Psoas muscle (tissue), 8 donors: ENCODE data around the gene C22orf31. TPM values are rescaled to one million over a fixed set of nuclear protein-coding genes. Genes with fewer than 3 reads are reported as not detected.
A peak's percentile ranks its signal among the peaks of the same experiment; 100 is the strongest.

Source experiments
- ATAC-seq, 4 donors: fragments of 200-7000 bp; cut with Tn5 transposase; one replicate each; pipeline ENCODE4 v1.9.1; 2020; ENCODE audit warnings: moderate library complexity in 3 of 4, mild to moderate bottlenecking in 2 of 4
- DNase-seq, 2 donors: peaks; one replicate each; pipeline ENCODE4 v3.0.0-alpha.2; 2020
- H3K27ac ChIP-seq: fragments of 200-600 bp; one replicate; pipeline ENCODE4 v1.8.0; 2022
- H3K27me3 ChIP-seq, 3 donors: fragments of 200-600 bp in 1 of 3; one replicate each; pipeline versions ENCODE4 v1.6.1 to v1.8.0; 2013 to 2022; ENCODE audit warnings: low read length in 2 of 3, mild to moderate bottlenecking in 2 of 3, moderate library complexity in 1 of 3; ENCODE audit not compliant: insufficient read depth in 3 of 3
- H3K36me3 ChIP-seq, 2 donors: fragments of 200-600 bp in 1 of 2; one replicate each; pipeline versions ENCODE4 v1.6.1 to v1.8.0; 2013 to 2022; ENCODE audit warnings: low read depth in 1 of 2, mild to moderate bottlenecking in 1 of 2, moderate library complexity in 1 of 2; ENCODE audit not compliant: insufficient read depth in 1 of 2
- H3K4me1 ChIP-seq: fragments of 200-600 bp; one replicate; pipeline ENCODE4 v1.8.0; 2022
- H3K4me3 ChIP-seq: fragments of 200-600 bp; one replicate; pipeline ENCODE4 v1.8.0; 2022; ENCODE audit warnings: mild to moderate bottlenecking
- H3K9me3 ChIP-seq: fragments of 200-600 bp; one replicate; pipeline ENCODE4 v1.8.0; 2022
- WGBS, 3 donors: extraction: QIAGEN DNeasy Blood & Tissue Kit; methylation state at CpG; one replicate each; pipeline versions ENCODE4 v1.1.6 to v1.1.7; 2013; 5-methylcytosine and 5-hydroxymethylcytosine counted together
- intact Hi-C, 2 donors: fragments of 100-400 bp; cut with DNase I; formaldehyde crosslinking; loops; one replicate each; pipeline versions ENCODE4 v1.11.0 to v1.14.2; 2022
- polyA plus RNA-seq, 3 donors: library from polyadenylated mRNA; stranded (reverse); fragments of 200-250 nt; gene quantifications; one replicate each; pipeline ENCODE4 v1.2.3, GENCODE V29; 2013
- total RNA-seq, 4 donors: library from RNA; stranded (reverse); fragmentation: NEBNext Ultra II Directional in 2 of 4; extraction: Animal tissue kit (Norgen Biotek cat#: 25700) in 2 of 4; gene quantifications; one replicate each; pipeline versions ENCODE4 v1.2.1 to v1.2.4, GENCODE V29; 2021 to 2023
- TF ChIP-seq, protein P1 (sequence below): fragments of 200-600 bp; IDR thresholded peaks from one replicate; pipeline ENCODE4 v1.8.0; 2022; ENCODE audit warnings: antibody characterized with exemption
- donor health status: healthy with polysubstance abuse.
- donor health status: DM: no; HTN: no; CAD: no; lungs with moderate emphysema.
- donor health status: Bipolar disorder and iron deficiency.
- donor health status: healthy.
- donor health status: DM: yes; HTN: yes; CAD: no.
- donor health status: DM: no; HTN: no; CAD: no.
- donor health status: DM: no; HTN: no; CAD: no.
- donor health status: DM: yes; HTN: yes; CAD: no.

C22orf31 gene
- total and polyA plus RNA-seq, 7 donors: not detected

DNA sequence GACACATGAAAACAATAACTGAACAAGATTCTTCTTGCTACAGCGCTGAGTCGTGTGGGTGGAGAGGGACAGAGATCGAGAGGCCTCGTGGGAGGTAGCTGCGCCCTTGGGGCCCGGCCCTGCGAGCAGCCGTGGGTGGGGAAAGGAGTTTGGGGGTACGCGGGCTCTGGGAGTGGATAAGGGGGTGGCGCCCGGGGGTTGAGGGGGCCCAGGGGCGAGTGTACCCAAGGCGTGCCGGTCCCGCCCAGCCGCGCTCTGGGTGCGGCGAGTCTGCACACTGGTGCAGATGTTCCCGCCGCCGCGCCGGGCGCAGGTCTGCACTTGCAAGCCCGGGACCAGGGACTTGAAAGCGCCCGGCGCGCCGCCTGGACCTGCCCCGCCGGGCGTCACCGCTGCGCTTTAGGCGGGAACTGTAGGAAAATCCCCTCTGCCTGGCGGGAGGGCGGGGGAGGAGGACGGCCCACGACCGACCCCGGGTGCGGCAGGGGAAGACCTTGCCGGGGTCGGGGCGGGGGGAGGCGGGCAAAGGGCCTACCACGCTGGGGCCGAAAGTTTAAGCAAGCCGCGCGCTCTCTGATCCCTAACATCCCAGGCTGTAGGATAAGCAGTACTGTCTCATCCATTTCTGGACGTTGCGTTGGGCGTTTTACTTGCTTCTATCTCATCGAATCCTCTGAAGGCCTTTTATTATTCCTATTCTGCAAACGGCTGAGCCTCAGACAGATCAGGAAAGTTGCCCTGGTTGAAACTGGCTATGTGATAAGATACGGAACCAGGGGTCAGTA is 9.8 kb upstream of the C22orf31 start:
- intact Hi-C loops: loop anchor here in 1 of 2 donors (5.0 kb wide), 1 partner anchor 71 kb away; no protein-coding TSS in a partner anchor
- DNase-seq (peak in 1 of 2 donors; percentile 49), ATAC-seq (peak in 1 of 4 donors; percentile 23)
- TF ChIP-seq, protein P1, sequence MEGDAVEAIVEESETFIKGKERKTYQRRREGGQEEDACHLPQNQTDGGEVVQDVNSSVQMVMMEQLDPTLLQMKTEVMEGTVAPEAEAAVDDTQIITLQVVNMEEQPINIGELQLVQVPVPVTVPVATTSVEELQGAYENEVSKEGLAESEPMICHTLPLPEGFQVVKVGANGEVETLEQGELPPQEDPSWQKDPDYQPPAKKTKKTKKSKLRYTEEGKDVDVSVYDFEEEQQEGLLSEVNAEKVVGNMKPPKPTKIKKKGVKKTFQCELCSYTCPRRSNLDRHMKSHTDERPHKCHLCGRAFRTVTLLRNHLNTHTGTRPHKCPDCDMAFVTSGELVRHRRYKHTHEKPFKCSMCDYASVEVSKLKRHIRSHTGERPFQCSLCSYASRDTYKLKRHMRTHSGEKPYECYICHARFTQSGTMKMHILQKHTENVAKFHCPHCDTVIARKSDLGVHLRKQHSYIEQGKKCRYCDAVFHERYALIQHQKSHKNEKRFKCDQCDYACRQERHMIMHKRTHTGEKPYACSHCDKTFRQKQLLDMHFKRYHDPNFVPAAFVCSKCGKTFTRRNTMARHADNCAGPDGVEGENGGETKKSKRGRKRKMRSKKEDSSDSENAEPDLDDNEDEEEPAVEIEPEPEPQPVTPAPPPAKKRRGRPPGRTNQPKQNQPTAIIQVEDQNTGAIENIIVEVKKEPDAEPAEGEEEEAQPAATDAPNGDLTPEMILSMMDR: no peak
- Histone ChIP-seq H3K4me1 (peaks cover 37% of the 10 kb centered on the region), H3K27me3 (no peaks in the 10 kb centered on the region), H3K27ac (no peak overlapping the region), H3K36me3 (no peaks in the 10 kb centered on the region), H3K4me3 (peak overlapping the region; percentile 81), H3K9me3 (no peaks in the 10 kb centered on the region)
- WGBS, 3 donors: 35 to 45% (median 36%) methylated on average over 41 to 60 of the region's 60 CpGs

DNA sequence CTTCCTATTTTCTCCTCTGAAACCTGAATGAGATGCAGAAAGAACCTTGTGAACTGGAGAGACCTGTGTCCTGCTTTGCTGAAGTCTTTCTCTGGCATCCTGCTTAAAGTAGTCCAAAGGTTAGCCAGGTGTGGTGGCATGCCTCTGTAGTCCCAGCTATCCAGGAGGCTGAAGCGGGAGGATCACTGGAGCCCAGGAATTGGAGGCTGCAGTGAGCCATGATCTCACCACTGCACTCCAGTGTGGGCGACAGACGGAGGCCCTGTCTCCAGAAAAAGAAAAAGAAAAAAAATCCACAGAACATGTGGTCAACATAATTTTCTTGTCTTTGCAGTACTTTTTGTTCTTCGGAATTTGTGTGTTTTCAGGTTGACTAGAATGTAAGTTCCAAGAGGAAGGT is 8.9 kb upstream of the C22orf31 start:
- WGBS, 3 donors: 98 to 100% (median 98%) methylated on average over 4 of the region's 4 CpGs
- Histone ChIP-seq H3K36me3 (no peaks in the 10 kb centered on the region), H3K4me1 (peaks cover 44% of the 10 kb centered on the region), H3K27ac (peak overlapping the region; percentile 53), H3K9me3 (no peaks in the 10 kb centered on the region), H3K27me3 (no peaks in the 10 kb centered on the region), H3K4me3 (no peak overlapping the region)
- ATAC-seq: no peak
- intact Hi-C loops: loop anchor here in 1 of 2 donors (5.0 kb wide), 1 partner anchor 72 kb away; no protein-coding TSS in a partner anchor
- TF ChIP-seq, protein P1: no peak
- DNase-seq: no peak

DNA sequence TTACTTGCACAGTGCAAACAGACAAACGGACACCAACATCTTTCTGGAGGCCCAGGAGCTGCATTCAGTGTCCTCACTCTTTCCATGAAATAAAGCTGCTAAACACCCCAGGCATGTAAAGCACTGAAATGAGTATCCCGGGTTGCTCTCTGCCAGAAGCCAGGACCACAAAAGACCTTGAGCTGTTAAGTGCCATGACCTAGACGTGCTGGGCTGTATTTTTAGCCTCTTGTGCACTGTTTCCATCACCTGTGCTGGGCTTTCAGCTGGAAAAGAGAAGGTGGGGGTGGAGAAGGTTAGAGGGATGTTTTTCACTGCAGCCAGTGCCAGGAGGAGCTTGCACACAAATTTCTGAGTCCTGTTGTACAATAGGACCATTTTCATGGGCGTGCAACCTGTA is 7.8 kb upstream of the C22orf31 start:
- intact Hi-C loops: loop anchor here in 1 of 2 donors (10.0 kb wide), 1 partner anchor 175 kb away; no protein-coding TSS in a partner anchor
- H3K27ac ChIP-seq: peak overlapping the region; percentile 53
- H3K4me3 ChIP-seq: no peak overlapping the region
- H3K27me3 ChIP-seq: no peaks in the 10 kb centered on the region
- TF ChIP-seq, protein P1: no peak
- H3K36me3 ChIP-seq: no peaks in the 10 kb centered on the region
- H3K9me3 ChIP-seq: no peaks in the 10 kb centered on the region
- ATAC-seq (peak in 3 of 4 donors; percentile 22 to 62 (median 37)), DNase-seq (no peak)
- peaks cover 40% of the 10 kb centered on the region for H3K4me1 ChIP-seq
- whole genome bisulfite sequencing, 3 donors: 33 to 49% (median 41%) methylated on average over 4 of the region's 4 CpGs

DNA sequence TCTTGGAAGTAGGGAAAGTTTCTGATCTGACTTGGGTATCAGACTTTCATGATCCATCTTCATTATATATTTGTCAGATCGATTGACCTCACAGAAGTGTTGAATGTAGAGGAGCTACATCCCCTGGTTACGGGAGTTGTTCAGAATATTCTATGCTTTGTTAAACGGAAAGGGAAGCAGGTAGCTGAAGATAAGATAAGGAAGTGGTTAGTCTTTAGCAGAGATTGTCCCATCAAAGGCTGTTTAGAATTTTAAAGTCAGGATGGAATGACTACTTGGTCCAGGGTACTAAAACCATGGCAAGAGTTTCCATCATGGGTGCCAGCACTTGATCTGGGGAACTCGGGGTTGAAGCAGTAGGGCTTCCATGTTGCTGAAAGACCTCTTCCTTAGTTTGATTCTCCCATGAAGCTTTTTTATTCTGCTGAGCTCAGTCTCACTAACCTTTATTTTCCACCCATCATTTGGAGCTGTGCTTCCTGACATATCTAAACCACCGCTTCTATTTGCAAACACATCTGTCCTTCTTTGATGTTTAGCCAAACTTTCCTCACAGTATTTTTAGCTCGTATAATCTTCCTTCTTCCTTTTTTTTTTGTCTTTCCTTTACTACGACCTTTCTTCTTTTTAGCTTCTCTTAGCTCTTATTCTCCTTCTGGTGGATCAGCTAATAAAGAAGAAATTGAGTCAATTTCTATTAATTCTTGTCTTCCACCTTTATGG is 4.0 kb upstream of the C22orf31 start:
- no peak for ATAC-seq
- Histone ChIP-seq H3K36me3 (no peaks in the 10 kb centered on the region), H3K9me3 (no peaks in the 10 kb centered on the region)

More for the DNA sequence above, 4.0 kb upstream of the C22orf31 start:
- Histone ChIP-seq H3K27me3 (no peaks in the 10 kb centered on the region), H3K4me3 (no peak overlapping the region), H3K27ac (no peak overlapping the region), H3K4me1 (peaks cover 38% of the 10 kb centered on the region)
- no peak for DNase-seq
- TF ChIP-seq, protein P1: no peak
- intact Hi-C loops: loop anchor here in 1 of 2 donors (10.0 kb wide), 1 partner anchor 179 kb away; no protein-coding TSS in a partner anchor
- WGBS, 3 donors: 33 to 43% (median 39%) methylated on average over 7 of the region's 7 CpGs
